GM18868 (cell line): Measurements from ENCODE around the gene CCNC.
"Not testable (repeated sequence)": the region's sequence is repeated elsewhere in the genome, so short reads cannot be mapped to it uniquely, and the experiment has no call there.

ENCODE experiments used
- ATAC-seq: cut with Tn5 transposase; IDR thresholded peaks from one replicate; pipeline ENCODE4 v1.9.1; 2021; ENCODE audit warnings: mild to moderate bottlenecking, moderate library complexity; ENCODE audit not compliant: unreplicated experiment

The CCNC gene

GRCh38 chr6:99603421-99604165, 35.1 kb upstream of the CCNC start:
- peak; percentile 46 for ATAC-seq

GRCh38 chr6:99602520-99603420, 34.3 kb upstream of the CCNC start:
- peak; percentile 25 for ATAC-seq

- ATAC-seq, result not testable (repeated sequence)
Measured at GRCh38 chr6:99594696-99595095, 26.2 kb upstream of the CCNC start.

GRCh38 chr6:99592900-99593299, 24.4 kb upstream of the CCNC start:
- no peak for ATAC-seq

- ATAC-seq, result no peak
Measured at GRCh38 chr6:99591673-99592364, 23.4 kb upstream of the CCNC start.

GRCh38 chr6:99590728-99591672, 22.5 kb upstream of the CCNC start:
- ATAC-seq, result no peak

- ATAC-seq, result no peak
Measured at GRCh38 chr6:99589907-99590493, 21.5 kb upstream of the CCNC start.

GRCh38 chr6:99589290-99589672, 20.8 kb upstream of the CCNC start:
- ATAC-seq, result peak; percentile 22

- ATAC-seq, result peak; percentile 96
Measured at GRCh38 chr6:99588618-99589289, 20.3 kb upstream of the CCNC start.

GRCh38 chr6:99587792-99588191, 19.3 kb upstream of the CCNC start:
- no peak for ATAC-seq

GRCh38 chr6:99579781-99580180, 11.3 kb upstream of the CCNC start:
- ATAC-seq, result no peak

GRCh38 chr6:99575544-99576227, 7.2 kb upstream of the CCNC start:
- ATAC-seq, result no peak

- no peak for ATAC-seq
Measured at GRCh38 chr6:99573980-99574617, 5.6 kb upstream of the CCNC start.

GRCh38 chr6:99563056-99563723, 5.3 kb downstream of the CCNC start:
- ATAC-seq, result no peak

GRCh38 chr6:99560668-99561067, 7.8 kb downstream of the CCNC start:
- no peak for ATAC-seq

- no peak for ATAC-seq
Measured at GRCh38 chr6:99559057-99559456, 9.4 kb downstream of the CCNC start.

GRCh38 chr6:99553888-99554287, 14.6 kb downstream of the CCNC start:
- ATAC-seq, result no peak
